IMR-90 (cell line): Measurements from ENCODE around the gene ANOS1. TPM values are rescaled to one million over a fixed set of nuclear protein-coding genes. Genes with fewer than 3 reads are reported as not detected.

Experiments
- ATAC-seq: fragments of 200-7000 bp; cut with Tn5 transposase; 2 replicates; pipeline ENCODE4 v1.9.1; 2020; ENCODE audit warnings: low read depth, mild to moderate bottlenecking, moderate library complexity
- BruUV-seq: library from RNA; stranded (reverse); fragments of 400-500 nt; replicated peaks from 2 replicates; lab custom pipeline; 2021; lab: Mats Ljungman, UMichigan
- CTCF ChIA-PET: fragments of 300-600 bp; formaldehyde crosslinking; extraction: SDS; loops from one replicate; lab custom pipeline; 2021; ENCODE audit warnings: antibody characterized with exemption; lab: Yijun Ruan, JAX
- POLR2A ChIA-PET: fragments of 300-600 bp; sonication (Branson Sonifier 250); formaldehyde crosslinking; loops from one replicate; lab custom pipeline; 2022; ENCODE audit warnings: antibody characterized with exemption; ENCODE audit not compliant: unreplicated experiment; lab: Charles Lee
- DNase-seq: peaks from one replicate; pipeline ENCODE4 v3.0.0; 2013
- H2AFZ ChIP-seq: replicated peaks from 2 replicates; pipeline ENCODE3; 2013; ENCODE audit warnings: low read length, mild to moderate bottlenecking; ENCODE audit not compliant: poor library complexity
- H2AK5ac ChIP-seq: 2 replicates; pipeline ENCODE4 v1.6.1; 2013; ENCODE audit warnings: low read depth, low read length, inconsistent platforms
- H2AK9ac ChIP-seq: replicated peaks from 2 replicates; pipeline ENCODE3; 2013; ENCODE audit warnings: mild to moderate bottlenecking, low read depth, low read length, moderate library complexity; ENCODE audit not compliant: poor library complexity
- H2BK120ac ChIP-seq: 2 replicates; pipeline ENCODE4 v1.6.1; 2013; ENCODE audit warnings: low read depth, low read length, inconsistent platforms
- H2BK15ac ChIP-seq: 3 replicates; pipeline ENCODE4 v1.6.1; 2013; ENCODE audit warnings: low read depth, low read length, inconsistent platforms
- H2BK20ac ChIP-seq: 2 replicates; pipeline ENCODE4 v1.6.1; 2013; ENCODE audit warnings: low read depth, mild to moderate bottlenecking, inconsistent platforms, low read length, moderate library complexity
- H2BK5ac ChIP-seq: 2 replicates; pipeline ENCODE4 v1.6.1; 2013; ENCODE audit warnings: mild to moderate bottlenecking, low read depth, low read length, inconsistent platforms; ENCODE audit not compliant: poor library complexity, severe bottlenecking
- H3K14ac ChIP-seq: replicated peaks from 2 replicates; pipeline ENCODE4 v1.6.1; 2013; ENCODE audit warnings: low read depth, low read length, inconsistent platforms
- H3K18ac ChIP-seq: 2 replicates; pipeline ENCODE4 v1.6.1; 2013; ENCODE audit warnings: low read depth, low read length, control low read depth
- H3K23ac ChIP-seq: 2 replicates; pipeline ENCODE4 v1.6.1; 2013; ENCODE audit warnings: low read depth, low read length, inconsistent platforms
- H3K27ac ChIP-seq: 2 replicates; pipeline ENCODE4 v1.5.1; 2013; ENCODE audit warnings: mild to moderate bottlenecking, control low read depth, low read length; ENCODE audit not compliant: insufficient read depth
- H3K27me3 ChIP-seq: 2 replicates; pipeline ENCODE4 v1.6.1; 2013; ENCODE audit warnings: low read length; ENCODE audit not compliant: control insufficient read depth, insufficient read depth
- H3K36me3 ChIP-seq: 2 replicates; pipeline ENCODE4 v1.6.1; 2013; ENCODE audit warnings: low read length, mixed read lengths; ENCODE audit not compliant: control insufficient read depth, insufficient read depth
- H3K4ac ChIP-seq: 2 replicates; pipeline ENCODE4 v1.6.1; 2013; ENCODE audit warnings: low read depth, low read length, inconsistent platforms
- H3K4me1 ChIP-seq: 2 replicates; pipeline ENCODE4 v1.6.1; 2013; ENCODE audit warnings: low read length, mixed read lengths; ENCODE audit not compliant: control insufficient read depth, insufficient read depth
- H3K4me2 ChIP-seq: 2 replicates; pipeline ENCODE4 v1.6.1; 2013; ENCODE audit warnings: low read depth, mild to moderate bottlenecking, control low read depth, low read length, moderate library complexity
- H3K4me3 ChIP-seq: 2 replicates; pipeline ENCODE4 v1.5.1; 2013; ENCODE audit warnings: low read depth, mild to moderate bottlenecking, control low read depth, low read length, moderate library complexity; ENCODE audit not compliant: insufficient read depth
- H3K56ac ChIP-seq: 2 replicates; pipeline ENCODE4 v1.6.1; 2013; ENCODE audit warnings: low read length, inconsistent platforms; ENCODE audit not compliant: insufficient read depth; ENCODE audit errors: extremely low read depth
- H3K79me1 ChIP-seq, 2 experiments: 2 replicates each; pipeline ENCODE4 v1.6.1; 2013; ENCODE audit warnings: low read length in 2 of 2, inconsistent platforms in 1 of 2, low read depth in 1 of 2
- H3K9ac ChIP-seq: 2 replicates; pipeline ENCODE4 v1.6.1; 2013; ENCODE audit warnings: low read depth, low read length, control low read depth
- H3K9me1 ChIP-seq: 2 replicates; pipeline ENCODE4 v1.6.1; 2013; ENCODE audit warnings: low read length, inconsistent platforms; ENCODE audit not compliant: insufficient read depth
- H3K9me3 ChIP-seq: 2 replicates; pipeline ENCODE4 v1.6.1; 2013; ENCODE audit warnings: low read length; ENCODE audit not compliant: control insufficient read depth, insufficient read depth
- H4K20me1 ChIP-seq: 2 replicates; pipeline ENCODE4 v1.6.1; 2013; ENCODE audit warnings: low read length, inconsistent platforms; ENCODE audit not compliant: insufficient read depth
- H4K5ac ChIP-seq: 2 replicates; pipeline ENCODE4 v1.6.1; 2013; ENCODE audit warnings: mild to moderate bottlenecking, low read depth, low read length, control low read depth
- H4K8ac ChIP-seq, 2 experiments: 2 replicates each; pipeline ENCODE4 v1.6.1; 2013; ENCODE audit warnings: low read depth in 2 of 2, low read length in 2 of 2, control low read depth in 1 of 2, inconsistent platforms in 1 of 2
- H4K91ac ChIP-seq: 2 replicates; pipeline ENCODE4 v1.6.1; 2013; ENCODE audit warnings: low read depth, low read length, inconsistent platforms; ENCODE audit not compliant: insufficient read depth
- BHLHE40 ChIP-seq: fragments of 150-350 bp; IDR thresholded peaks from 2 replicates; pipeline ENCODE4 v1.6.1; 2016; ENCODE audit warnings: mild to moderate bottlenecking, low read depth, low read length
- CEBPB ChIP-seq: IDR thresholded peaks from 2 replicates; pipeline ENCODE4 v1.6.1; 2012; ENCODE audit warnings: low read depth, low read length, improper control_type of control experiment
- CHD1 ChIP-seq: IDR thresholded peaks from 2 replicates; pipeline ENCODE4 v1.6.1; 2012; ENCODE audit warnings: low read depth, low read length, improper control_type of control experiment
- CTCF ChIP-seq: conservative IDR thresholded peaks from 2 replicates; pipeline ENCODE4 v1.5.1; 2012; ENCODE audit warnings: mild to moderate bottlenecking, low read depth, low read length, improper control_type of control experiment
- ELK1 ChIP-seq: fragments of 150-350 bp; IDR thresholded peaks from 2 replicates; pipeline ENCODE4 v1.6.1; 2016; ENCODE audit warnings: low read depth, mild to moderate bottlenecking, low read length, moderate library complexity, borderline replicate concordance
- FOS ChIP-seq: fragments of 150-350 bp; IDR thresholded peaks from 2 replicates; pipeline ENCODE4 v1.6.1; 2016; ENCODE audit warnings: low read depth, low read length
- MAFK ChIP-seq: IDR thresholded peaks from 2 replicates; pipeline ENCODE4 v1.6.1; 2012; ENCODE audit warnings: low read depth, low read length, improper control_type of control experiment
- MAZ ChIP-seq: IDR thresholded peaks from 2 replicates; pipeline ENCODE4 v1.6.1; 2012; ENCODE audit warnings: low read depth, mild to moderate bottlenecking, low read length, improper control_type of control experiment, moderate library complexity, borderline replicate concordance
- MXI1 ChIP-seq: IDR thresholded peaks from 2 replicates; pipeline ENCODE4 v1.6.1; 2012; ENCODE audit warnings: low read depth, mild to moderate bottlenecking, low read length, moderate library complexity, borderline replicate concordance
- NFE2L2 ChIP-seq: fragments of 150-350 bp; IDR thresholded peaks from 2 replicates; pipeline ENCODE4 v1.6.1; 2016; ENCODE audit warnings: low read depth, mild to moderate bottlenecking, low read length
- POLR2A ChIP-seq: IDR thresholded peaks from 2 replicates; pipeline ENCODE4 v1.6.1; 2012; ENCODE audit warnings: mild to moderate bottlenecking, low read depth, low read length
- RAD21 ChIP-seq: IDR thresholded peaks from 2 replicates; pipeline ENCODE4 v1.6.1; 2012; ENCODE audit warnings: low read length, improper control_type of control experiment
- RCOR1 ChIP-seq: IDR thresholded peaks from 2 replicates; pipeline ENCODE4 v1.6.1; 2012; ENCODE audit warnings: mild to moderate bottlenecking, low read length, improper control_type of control experiment; ENCODE audit not compliant: insufficient replicate concordance
- RFX5 ChIP-seq: IDR thresholded peaks from 2 replicates; pipeline ENCODE4 v1.8.0; 2012; ENCODE audit warnings: low read depth, mild to moderate bottlenecking, low read length, moderate library complexity
- SMC3 ChIP-seq: fragments of 150-350 bp; IDR thresholded peaks from 2 replicates; pipeline ENCODE4 v1.6.1; 2016; ENCODE audit warnings: low read depth, mild to moderate bottlenecking, antibody characterized with exemption, low read length, moderate library complexity
- USF2 ChIP-seq: fragments of 150-350 bp; IDR thresholded peaks from 2 replicates; pipeline ENCODE4 v1.6.1; 2017; ENCODE audit warnings: mild to moderate bottlenecking, antibody characterized with exemption, low read length, low read depth
- WGBS, 2 experiments: methylation state at CpG; one replicate each; pipeline versions ENCODE4 v1.1.5 to v1.1.7; 2013; ENCODE audit warnings: missing lambda C conversion rate in 2 of 2; ENCODE audit not compliant: insufficient read length in 1 of 2; ENCODE audit errors: extremely low coverage in 2 of 2; 5-methylcytosine and 5-hydroxymethylcytosine counted together
- dilution Hi-C: fragments of 300-500 bp; cut with HindIII; formaldehyde crosslinking; loops from one replicate; pipeline ENCODE4 v1.14.3; 2018; ENCODE audit warnings: low sequenced_read_pairs; ENCODE audit not compliant: unreplicated experiment
- in situ Hi-C: fragments of 300-500 bp; cut with MboI; formaldehyde crosslinking; loops from 3 replicates; pipeline ENCODE4 v1.14.3; 2019; ENCODE audit warnings: low sequenced_read_pairs, inconsistent platforms, mixed read lengths
- intact Hi-C: fragments of 100-400 bp; cut with micrococcal nuclease; formaldehyde crosslinking; loops from 2 replicates; pipeline ENCODE4 v1.10.0; 2022
- polyA plus RNA-seq, 3 experiments: library from polyadenylated mRNA; depleted of rRNA; stranded (reverse); fragments of >200 nt; gene quantifications; 2 replicates each; pipeline ENCODE4 v1.2.3, GENCODE V29; 2012; ENCODE audit warnings: low replicate concordance in 1 of 3
- total RNA-seq: library from RNA; depleted of rRNA; stranded (reverse); fragments of >200 nt; gene quantifications from 2 replicates; pipeline ENCODE4 v1.2.3, GENCODE V29; 2012

Gene ANOS1
- total and polyA plus RNA-seq, 2 of the 4 experiments (the other 2 are of a cell fraction): under 0.01 to 0.17 TPM

GRCh38 chrX:8684201-8684965, 47.6 kb downstream of the ANOS1 start:
- H3K4me2 ChIP-seq: no peak overlapping the region
- H2AK9ac ChIP-seq: no peak overlapping the region
- H3K27me3 ChIP-seq: no peaks in the 10 kb centered on the region
- H3K18ac ChIP-seq: no peak overlapping the region
- no peaks in the 10 kb centered on the region for H3K36me3 ChIP-seq
- ATAC-seq: no peak
- 50% methylated on average over 2 of the region's 16 CpGs; no CpG with 5 or more reads in 1 of the 2 experiments for WGBS, 2 experiments
- no peak overlapping the region for H3K27ac ChIP-seq
- H3K9ac ChIP-seq: no peak overlapping the region
- H3K4me1 ChIP-seq: no peaks in the 10 kb centered on the region
- no peak overlapping the region for H3K23ac ChIP-seq
- BruUV-seq: no TSS peak
- no peak for TF ChIP-seq RFX5
- no peak for TF ChIP-seq MXI1
- no peak for TF ChIP-seq SMC3
- no peak for TF ChIP-seq CEBPB
- TF ChIP-seq NFE2L2: no peak
- TF ChIP-seq RAD21: no peak
- TF ChIP-seq USF2: no peak
- TF ChIP-seq BHLHE40: no peak
- no peak for TF ChIP-seq ELK1
- TF ChIP-seq MAZ: no peak
- TF ChIP-seq CTCF: no peak
- TF ChIP-seq CHD1: no peak
- no peak for TF ChIP-seq FOS
- no peak for TF ChIP-seq MAFK
- TF ChIP-seq POLR2A: no peak
- no peak for TF ChIP-seq RCOR1
- H4K20me1 ChIP-seq: no peaks in the 10 kb centered on the region
- no peak overlapping the region for H4K91ac ChIP-seq
- H2BK20ac ChIP-seq: no peak overlapping the region
- POLR2A ChIA-PET: no interaction called here
- H3K14ac ChIP-seq: no peak overlapping the region
- intact Hi-C loops (no loop called here), in situ Hi-C loops (no loop called here), dilution Hi-C loops (no loop called here)
- CTCF ChIA-PET: no interaction called here
- no peak overlapping the region for H3K56ac ChIP-seq
- no peak overlapping the region for H2AK5ac ChIP-seq
- H2BK15ac ChIP-seq: no peak overlapping the region
- no peak overlapping the region for H4K5ac ChIP-seq
- no peak overlapping the region for H2BK120ac ChIP-seq
- no peak for DNase-seq
- H3K4ac ChIP-seq: no peak overlapping the region
- no peaks in the 10 kb centered on the region for H3K9me1 ChIP-seq
- H2BK5ac ChIP-seq: no peak overlapping the region
- no peak overlapping the region for H4K8ac ChIP-seq
- no peaks in the 10 kb centered on the region for H3K9me3 ChIP-seq
- no peaks in the 10 kb centered on the region for H3K79me1 ChIP-seq
- peak overlapping the region; percentile 49 for H2AFZ ChIP-seq
- H3K4me3 ChIP-seq: no peak overlapping the region
